Tibial nerve (tissue), 4 donors: ENCODE measurements around the gene APP.

ENCODE experiments used
- CTCF ChIP-seq, 5 experiments: fragments of 200-600 bp in 3 of 5; fragments of 450-650 bp in 2 of 5; sonication (generic) in 3 of 5; IDR thresholded peaks; one replicate each; pipeline ENCODE4 v1.5.1; 2016 to 2019; ENCODE audit warnings: antibody characterized with exemption in 5 of 5, mild to moderate bottlenecking in 3 of 5, moderate library complexity in 2 of 5
- EP300 ChIP-seq, 2 donors: sonication (generic); formaldehyde crosslinking; IDR thresholded peaks; one replicate each; pipeline ENCODE4 v1.6.1; 2017; ENCODE audit warnings: antibody characterized with exemption in 2 of 2, mild to moderate bottlenecking in 1 of 2
- POLR2A ChIP-seq, 2 donors: fragments of 450-650 bp; IDR thresholded peaks; one replicate each; pipeline ENCODE4 v1.6.1; 2017; ENCODE audit warnings: antibody characterized with exemption in 2 of 2, mild to moderate bottlenecking in 2 of 2, moderate library complexity in 2 of 2

- no peak for TF ChIP-seq CTCF (IDR thresholded peaks at IDR 0.05)
- no peak for TF ChIP-seq POLR2A (IDR thresholded peaks at IDR 0.05)
- TF ChIP-seq EP300 (IDR thresholded peaks at IDR 0.05): no peak
These were observed 156.6 kb downstream of the APP start for GRCh38 chr21:26013970-26014369.
